Suprapubic skin (tissue), 4 donors: Measurements from ENCODE around the gene RXRA.

ENCODE experiments used
- POLR2A ChIP-seq, 2 donors: fragments of 450-650 bp; IDR thresholded peaks; one replicate each; pipeline ENCODE4 v1.6.1; 2017; ENCODE audit warnings: antibody characterized with exemption in 2 of 2, mild to moderate bottlenecking in 2 of 2, moderate library complexity in 2 of 2
- POLR2AphosphoS5 ChIP-seq, 3 donors: sonication (generic); formaldehyde crosslinking; IDR thresholded peaks; one replicate each; pipeline ENCODE4 v1.6.1; 2017; ENCODE audit warnings: antibody characterized with exemption in 3 of 3
- TF ChIP-seq, protein P1 (sequence below), 2 donors: fragments of 200-600 bp in 1 of 2; fragments of 450-650 bp in 1 of 2; sonication (generic) in 1 of 2; IDR thresholded peaks; one replicate each; pipeline ENCODE4 v1.5.1; 2016 to 2019; ENCODE audit warnings: antibody characterized with exemption in 2 of 2, mild to moderate bottlenecking in 1 of 2, moderate library complexity in 1 of 2

DNA sequence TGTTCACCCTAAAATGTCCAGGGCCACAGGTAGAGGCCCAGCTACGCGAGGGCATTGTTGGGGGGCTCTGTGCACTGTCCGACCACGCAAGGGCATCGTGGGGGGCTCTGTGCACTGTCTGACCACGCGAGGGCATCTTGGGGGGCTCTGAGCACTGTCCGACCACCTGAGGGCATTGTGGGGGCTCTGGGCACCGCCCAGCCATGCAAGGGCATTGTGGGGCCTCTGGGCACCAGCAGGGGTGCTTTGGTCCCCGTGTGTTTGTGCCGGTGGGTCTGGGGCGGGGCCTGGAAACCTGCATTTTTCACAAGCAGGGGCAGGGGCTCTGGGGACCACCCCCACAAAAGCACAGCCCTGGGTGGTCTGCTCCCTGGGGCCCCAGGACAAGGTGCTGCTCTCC is 41.5 kb upstream of the RXRA start:
- TF ChIP-seq, protein P1, sequence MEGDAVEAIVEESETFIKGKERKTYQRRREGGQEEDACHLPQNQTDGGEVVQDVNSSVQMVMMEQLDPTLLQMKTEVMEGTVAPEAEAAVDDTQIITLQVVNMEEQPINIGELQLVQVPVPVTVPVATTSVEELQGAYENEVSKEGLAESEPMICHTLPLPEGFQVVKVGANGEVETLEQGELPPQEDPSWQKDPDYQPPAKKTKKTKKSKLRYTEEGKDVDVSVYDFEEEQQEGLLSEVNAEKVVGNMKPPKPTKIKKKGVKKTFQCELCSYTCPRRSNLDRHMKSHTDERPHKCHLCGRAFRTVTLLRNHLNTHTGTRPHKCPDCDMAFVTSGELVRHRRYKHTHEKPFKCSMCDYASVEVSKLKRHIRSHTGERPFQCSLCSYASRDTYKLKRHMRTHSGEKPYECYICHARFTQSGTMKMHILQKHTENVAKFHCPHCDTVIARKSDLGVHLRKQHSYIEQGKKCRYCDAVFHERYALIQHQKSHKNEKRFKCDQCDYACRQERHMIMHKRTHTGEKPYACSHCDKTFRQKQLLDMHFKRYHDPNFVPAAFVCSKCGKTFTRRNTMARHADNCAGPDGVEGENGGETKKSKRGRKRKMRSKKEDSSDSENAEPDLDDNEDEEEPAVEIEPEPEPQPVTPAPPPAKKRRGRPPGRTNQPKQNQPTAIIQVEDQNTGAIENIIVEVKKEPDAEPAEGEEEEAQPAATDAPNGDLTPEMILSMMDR (IDR thresholded peaks at IDR 0.05): no peak
- TF ChIP-seq POLR2AphosphoS5 (IDR thresholded peaks at IDR 0.05): no peak
- no peak for TF ChIP-seq POLR2A (IDR thresholded peaks at IDR 0.05)
